Adrenal gland (tissue), 5 donors: Measurements from ENCODE around the gene DLG5.

Experiments
- CTCF ChIP-seq, 6 experiments: fragments of 450-650 bp in 4 of 6; fragments of 200-600 bp in 2 of 6; sonication (generic) in 1 of 6; IDR thresholded peaks; 1 replicate in 5 of 6; 2 replicates in 1 of 6; pipeline versions ENCODE4 v1.5.1 to v1.8.0; 2016 to 2021; ENCODE audit warnings: antibody characterized with exemption in 6 of 6, mild to moderate bottlenecking in 2 of 6, moderate library complexity in 1 of 6
- POLR2A ChIP-seq, 2 donors: fragments of 450-650 bp; IDR thresholded peaks; one replicate each; pipeline ENCODE4 v1.6.1; 2017; ENCODE audit warnings: antibody characterized with exemption in 2 of 2, mild to moderate bottlenecking in 2 of 2, moderate library complexity in 1 of 2
- donor health status: DM: no; HTN: no; CAD: no.

- TF ChIP-seq POLR2A (IDR thresholded peaks at IDR 0.05) (no peak), CTCF (IDR thresholded peaks at IDR 0.05) (peak in 4 of 6 experiments; percentile 19 to 55 (median 44))
These were observed 14.9 kb downstream of the DLG5 start for GRCh38 chr10:77911535-77912123.
